Thoracic aorta (tissue), 2 donors: Measurements from ENCODE around the gene KLHL1. TPM values are rescaled to one million over a fixed set of nuclear protein-coding genes. Genes with fewer than 3 reads are reported as not detected.

Experiments used
- ATAC-seq: fragments of 150-250 bp; one replicate; pipeline ENCODE4 v1.8.0; 2017; ENCODE audit warnings: low read depth; ENCODE audit not compliant: insufficient number of reproducible peaks, low FRiP score
- DNase-seq: peaks from one replicate; pipeline ENCODE4 v3.0.0-alpha.2; 2020; ENCODE audit warnings: low spot score
- H3K27ac ChIP-seq, 2 donors: fragments of 200-600 bp; sonication (generic); 1 replicate in 1 of 2; 2 replicates in 1 of 2; pipeline ENCODE4 v1.5.1; 2016; ENCODE audit warnings: mild to moderate bottlenecking in 2 of 2, moderate library complexity in 2 of 2
- H3K27me3 ChIP-seq: fragments of 200-600 bp; sonication (generic); replicated peaks from 2 replicates; pipeline ENCODE4 v1.6.0; 2016; ENCODE audit warnings: mild to moderate bottlenecking; ENCODE audit not compliant: insufficient read depth
- H3K36me3 ChIP-seq: fragments of 200-600 bp; sonication (generic); one replicate; pipeline ENCODE4 v1.5.1; 2016
- H3K4me1 ChIP-seq, 2 donors: fragments of 200-600 bp; sonication (generic); 1 replicate in 1 of 2; 2 replicates in 1 of 2; pipeline versions ENCODE4 v1.5.1 to v1.6.0; 2016; ENCODE audit warnings: low read depth in 2 of 2, mild to moderate bottlenecking in 1 of 2; ENCODE audit not compliant: control insufficient read depth in 1 of 2
- H3K4me3 ChIP-seq: fragments of 200-600 bp; sonication (generic); 2 replicates; pipeline ENCODE4 v1.5.1; 2016; ENCODE audit warnings: mild to moderate bottlenecking
- H3K9me3 ChIP-seq: fragments of 200-600 bp; sonication (generic); 2 replicates; pipeline ENCODE4 v1.5.1; 2016
- total RNA-seq, 2 donors: library from RNA; depleted of rRNA; stranded (reverse); fragments of >200 nt; gene quantifications; one replicate each; pipeline versions ENCODE4 v1.1.0 to v1.2.3, GENCODE V29; 2016
- TF ChIP-seq, protein P1 (sequence below): fragments of 200-600 bp; sonication (generic); IDR thresholded peaks from one replicate; pipeline ENCODE4 v1.5.1; 2019; ENCODE audit warnings: antibody characterized with exemption

KLHL1 gene
- total RNA-seq, 2 donors from 2014 or later, result not detected

DNA sequence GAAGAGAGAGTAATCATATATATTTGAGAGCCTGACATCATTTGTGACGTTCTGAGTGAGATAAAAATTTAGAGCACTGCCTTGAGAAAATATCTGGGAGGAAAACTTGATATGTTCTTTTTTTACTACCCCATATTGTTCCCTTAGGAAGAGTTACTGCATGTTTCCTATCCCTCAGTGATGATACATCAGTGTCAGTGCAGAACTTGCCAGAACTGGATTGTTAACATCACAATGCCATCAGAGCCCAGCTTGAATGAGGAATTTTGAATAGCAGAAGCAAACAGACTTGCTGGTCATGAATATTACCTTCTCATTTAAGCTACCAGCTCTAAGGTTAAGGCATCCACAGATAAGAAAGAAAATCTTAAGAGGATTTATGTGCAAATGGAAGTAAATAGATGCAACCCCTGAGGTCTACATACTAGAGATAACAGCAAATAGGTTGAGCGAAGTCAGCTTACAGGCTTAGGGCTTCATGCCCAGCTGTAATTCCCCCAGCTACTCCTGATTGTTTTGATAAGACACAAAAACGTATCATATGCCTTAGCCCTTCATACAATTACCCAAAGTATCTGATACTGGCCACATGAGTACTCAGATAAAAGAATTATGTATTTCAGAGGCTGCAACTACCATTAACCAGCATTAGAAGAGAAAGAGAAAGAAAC, 314.3 kb downstream of the KLHL1 start:
- no peak overlapping the region for H3K4me3 ChIP-seq
- TF ChIP-seq, protein P1, sequence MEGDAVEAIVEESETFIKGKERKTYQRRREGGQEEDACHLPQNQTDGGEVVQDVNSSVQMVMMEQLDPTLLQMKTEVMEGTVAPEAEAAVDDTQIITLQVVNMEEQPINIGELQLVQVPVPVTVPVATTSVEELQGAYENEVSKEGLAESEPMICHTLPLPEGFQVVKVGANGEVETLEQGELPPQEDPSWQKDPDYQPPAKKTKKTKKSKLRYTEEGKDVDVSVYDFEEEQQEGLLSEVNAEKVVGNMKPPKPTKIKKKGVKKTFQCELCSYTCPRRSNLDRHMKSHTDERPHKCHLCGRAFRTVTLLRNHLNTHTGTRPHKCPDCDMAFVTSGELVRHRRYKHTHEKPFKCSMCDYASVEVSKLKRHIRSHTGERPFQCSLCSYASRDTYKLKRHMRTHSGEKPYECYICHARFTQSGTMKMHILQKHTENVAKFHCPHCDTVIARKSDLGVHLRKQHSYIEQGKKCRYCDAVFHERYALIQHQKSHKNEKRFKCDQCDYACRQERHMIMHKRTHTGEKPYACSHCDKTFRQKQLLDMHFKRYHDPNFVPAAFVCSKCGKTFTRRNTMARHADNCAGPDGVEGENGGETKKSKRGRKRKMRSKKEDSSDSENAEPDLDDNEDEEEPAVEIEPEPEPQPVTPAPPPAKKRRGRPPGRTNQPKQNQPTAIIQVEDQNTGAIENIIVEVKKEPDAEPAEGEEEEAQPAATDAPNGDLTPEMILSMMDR, result no peak
- no peaks in the 10 kb centered on the region for H3K9me3 ChIP-seq
- no peaks in the 10 kb centered on the region for H3K4me1 ChIP-seq
- no peaks in the 10 kb centered on the region for H3K36me3 ChIP-seq
- no peak for ATAC-seq
- DNase-seq, result no peak
- H3K27me3 ChIP-seq, result no peaks in the 10 kb centered on the region
- H3K27ac ChIP-seq, result no peak overlapping the region

DNA sequence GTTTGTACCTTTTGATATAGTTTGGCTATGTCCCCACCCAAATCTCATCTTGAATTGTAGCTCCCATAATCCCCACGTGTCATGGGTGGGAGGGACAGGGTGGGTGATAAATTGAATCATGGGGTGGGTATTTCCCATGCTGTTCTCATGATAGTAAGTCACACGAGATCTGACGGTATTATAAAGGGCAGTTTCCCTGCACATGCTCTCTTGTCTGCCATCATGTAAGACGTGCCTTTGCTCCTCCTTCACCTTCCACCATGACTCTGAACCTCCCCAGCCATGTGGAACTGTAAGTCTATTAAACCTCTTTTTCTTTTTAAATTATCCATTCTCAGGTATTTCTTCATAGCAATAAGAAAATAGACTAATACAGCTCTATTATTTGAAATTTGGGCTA, 331.3 kb downstream of the KLHL1 start:
- ATAC-seq (no peak), DNase-seq (no peak)
- no peaks in the 10 kb centered on the region for H3K27me3 ChIP-seq
- no peaks in the 10 kb centered on the region for H3K9me3 ChIP-seq
- no peak overlapping the region for H3K27ac ChIP-seq
- TF ChIP-seq, protein P1, result no peak
- no peaks in the 10 kb centered on the region for H3K4me1 ChIP-seq
- H3K4me3 ChIP-seq, result no peak overlapping the region
- H3K36me3 ChIP-seq, result no peaks in the 10 kb centered on the region

DNA sequence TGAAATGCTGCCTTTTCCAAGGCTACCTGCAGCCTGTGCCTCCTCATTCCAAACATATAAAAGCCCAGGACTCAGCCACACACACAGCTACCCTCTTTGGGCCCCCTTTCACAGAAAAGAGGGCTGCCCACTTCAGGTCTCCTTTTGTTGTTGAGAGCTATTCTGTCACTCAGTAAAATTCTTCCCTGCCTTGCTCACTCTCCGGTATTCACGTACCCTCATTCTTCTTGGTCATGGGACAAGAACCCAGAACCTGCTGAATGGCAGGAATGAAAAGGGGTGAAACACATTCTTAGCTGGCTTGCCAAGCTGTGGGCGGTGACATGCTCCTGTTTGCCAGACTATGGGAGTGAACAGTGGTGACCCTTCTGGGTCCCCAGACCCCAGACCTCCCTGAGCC, 338.6 kb downstream of the KLHL1 start:
- no peaks in the 10 kb centered on the region for H3K36me3 ChIP-seq
- TF ChIP-seq, protein P1, result no peak
- H3K27me3 ChIP-seq, result no peaks in the 10 kb centered on the region
- H3K4me3 ChIP-seq, result no peak overlapping the region
- no peaks in the 10 kb centered on the region for H3K9me3 ChIP-seq
- ATAC-seq, result no peak
- DNase-seq, result no peak
- H3K4me1 ChIP-seq, result no peaks in the 10 kb centered on the region
- H3K27ac ChIP-seq, result no peak overlapping the region

DNA sequence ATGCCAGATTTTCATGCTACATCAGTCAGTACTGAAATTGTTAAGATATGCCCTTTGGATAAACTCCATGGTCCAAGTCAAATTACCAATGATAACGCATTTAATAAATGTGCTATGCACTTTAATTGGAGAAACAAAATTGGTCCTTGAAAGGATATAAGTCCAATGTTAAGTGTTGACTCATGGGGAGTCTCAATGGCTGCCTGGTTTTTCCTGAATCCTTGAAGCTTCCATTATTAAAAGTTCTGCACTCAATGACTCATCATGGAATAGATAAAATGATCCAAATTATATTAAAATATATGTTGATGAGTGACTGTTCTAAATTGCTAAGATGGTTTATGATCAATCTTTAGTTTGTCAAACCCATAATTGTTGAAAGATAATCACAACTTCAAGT, 346.7 kb downstream of the KLHL1 start:
- Histone ChIP-seq H3K9me3 (no peaks in the 10 kb centered on the region), H3K4me3 (no peak overlapping the region), H3K27me3 (no peaks in the 10 kb centered on the region), H3K36me3 (no peaks in the 10 kb centered on the region), H3K4me1 (no peaks in the 10 kb centered on the region), H3K27ac (no peak overlapping the region)
- DNase-seq, result no peak
- no peak for ATAC-seq
- TF ChIP-seq, protein P1, result no peak

DNA sequence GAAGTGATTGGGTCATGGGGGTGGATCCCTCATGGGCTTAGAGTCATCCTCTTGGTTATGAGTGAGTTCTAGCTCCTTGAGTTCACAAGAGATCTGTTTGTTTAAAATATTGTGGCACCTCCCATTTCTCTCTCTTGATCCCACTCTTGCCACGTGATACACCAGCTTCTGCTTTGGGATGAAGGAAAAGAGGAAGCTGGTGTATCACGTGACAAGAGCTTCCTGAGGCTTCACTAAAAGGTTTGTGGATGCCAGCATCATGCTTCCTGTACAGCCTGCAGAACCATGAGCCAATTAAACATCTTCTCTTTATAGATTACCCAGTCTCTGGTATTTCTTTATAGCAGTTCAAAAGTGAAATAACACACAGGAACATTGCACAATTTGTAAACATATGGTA, 353.2 kb downstream of the KLHL1 start:
- ATAC-seq, result no peak
- Histone ChIP-seq H3K9me3 (no peaks in the 10 kb centered on the region), H3K4me1 (no peaks in the 10 kb centered on the region), H3K27me3 (no peaks in the 10 kb centered on the region), H3K27ac (no peak overlapping the region), H3K36me3 (no peaks in the 10 kb centered on the region), H3K4me3 (no peak overlapping the region)
- TF ChIP-seq, protein P1, result no peak
- no peak for DNase-seq
